ENCODE results near the gene CAV1. TPM values are rescaled to one million over a fixed set of nuclear protein-coding genes. Genes with fewer than 3 reads are reported as not detected.

CAV1 gene
- polyA plus RNA-seq, 1 donor (not counting 4 experiments of a cell fraction or from before 2014, with no cell fraction given): 2,905 TPM

- H3K9ac ChIP-seq (ENCODE audit: control insufficient read depth, extremely low read depth, insufficient read depth, low read length): no peak overlapping the region
- no peaks in the 10 kb centered on the region for H3K27me3 ChIP-seq (ENCODE audit: control insufficient read depth, extremely low read depth, insufficient read depth, low read length)
- H3K4me3 ChIP-seq (ENCODE audit: control insufficient read depth in 2 of 3, extremely low read depth in 1 of 3, insufficient read depth in 2 of 3, low read depth in 1 of 3, low read length in 3 of 3): no peak overlapping the region
- H3K4me2 ChIP-seq (ENCODE audit: control insufficient read depth, extremely low read depth, insufficient read depth, low read depth, low read length): no peak overlapping the region
- H3K4me1 ChIP-seq (ENCODE audit: control insufficient read depth, extremely low read depth, insufficient read depth, low read length): peaks cover 48% of the 10 kb centered on the region
- H3K36me3 ChIP-seq (ENCODE audit: control insufficient read depth in 2 of 2, extremely low read depth in 1 of 2, insufficient read depth in 2 of 2, low read length in 2 of 2): peaks cover 34 to 58% of the 10 kb centered on the region in 2 experiments
- H2AFZ ChIP-seq (ENCODE audit: control insufficient read depth, low read length): no peak overlapping the region
- DNase-seq (ENCODE audit: low read depth, low spot score) (no peak), FAIRE-seq (no peak)
- no peaks in the 10 kb centered on the region for H3K9me3 ChIP-seq (ENCODE audit: control insufficient read depth, low read depth, low read length)
- no peak for TF ChIP-seq EZH2 (IDR thresholded peaks at IDR 0.05; ENCODE audit: low read length)
- TF ChIP-seq CTCF (optimal IDR thresholded peaks at IDR 0.05 in 1 of 3, IDR thresholded peaks at IDR 0.05 in 1 of 3, conservative IDR thresholded peaks at IDR 0.05 in 1 of 3; ENCODE audit: extremely low read depth in 1 of 3, insufficient read depth in 2 of 3, low read length in 3 of 3): no peak
- H4K20me1 ChIP-seq (ENCODE audit: control insufficient read depth, extremely low read depth, insufficient read depth, low read length): peaks cover 36% of the 10 kb centered on the region
- H3K79me2 ChIP-seq (ENCODE audit: control insufficient read depth, insufficient read depth, low read length): peaks cover 90% of the 10 kb centered on the region
- H3K27ac ChIP-seq (ENCODE audit: control insufficient read depth, insufficient read depth, low read length): no peak overlapping the region
- peaks cover 4% of the 10 kb centered on the region for H3K9me1 ChIP-seq (ENCODE audit: control insufficient read depth, extremely low read depth, insufficient read depth, low read length)
- dilution Hi-C loops (cut with MboI; ENCODE audit: extremely low pct_ligation_motif_present, low sequenced_read_pairs): no loop called here
These were observed 7.4 kb downstream of the CAV1 start for GRCh38 chr7:116532102-116532688.

- Histone ChIP-seq H3K9ac (ENCODE audit: control insufficient read depth, extremely low read depth, insufficient read depth, low read length) (no peak overlapping the region), H3K9me3 (ENCODE audit: control insufficient read depth, low read depth, low read length) (no peaks in the 10 kb centered on the region), H3K4me2 (ENCODE audit: control insufficient read depth, extremely low read depth, insufficient read depth, low read depth, low read length) (no peak overlapping the region), H3K9me1 (ENCODE audit: control insufficient read depth, extremely low read depth, insufficient read depth, low read length) (peaks cover 4% of the 10 kb centered on the region), H3K27ac (ENCODE audit: control insufficient read depth, insufficient read depth, low read length) (no peak overlapping the region), H3K27me3 (ENCODE audit: control insufficient read depth, extremely low read depth, insufficient read depth, low read length) (no peaks in the 10 kb centered on the region), H2AFZ (ENCODE audit: control insufficient read depth, low read length) (no peak overlapping the region), H3K4me1 (ENCODE audit: control insufficient read depth, extremely low read depth, insufficient read depth, low read length) (peaks cover 29% of the 10 kb centered on the region), H3K36me3 (ENCODE audit: control insufficient read depth in 2 of 2, extremely low read depth in 1 of 2, insufficient read depth in 2 of 2, low read length in 2 of 2) (peaks cover 33 to 75% of the 10 kb centered on the region in 2 experiments), H3K4me3 (ENCODE audit: control insufficient read depth in 2 of 3, extremely low read depth in 1 of 3, insufficient read depth in 2 of 3, low read depth in 1 of 3, low read length in 3 of 3) (no peak overlapping the region), H4K20me1 (ENCODE audit: control insufficient read depth, extremely low read depth, insufficient read depth, low read length) (peaks cover 52% of the 10 kb centered on the region), H3K79me2 (ENCODE audit: control insufficient read depth, insufficient read depth, low read length) (peaks cover 89% of the 10 kb centered on the region)
- DNase-seq (ENCODE audit: low read depth, low spot score): no peak
- dilution Hi-C loops (cut with MboI; ENCODE audit: extremely low pct_ligation_motif_present, low sequenced_read_pairs): no loop called here
- TF ChIP-seq EZH2 (IDR thresholded peaks at IDR 0.05; ENCODE audit: low read length) (no peak), CTCF (optimal IDR thresholded peaks at IDR 0.05 in 1 of 3, IDR thresholded peaks at IDR 0.05 in 1 of 3, conservative IDR thresholded peaks at IDR 0.05 in 1 of 3; ENCODE audit: extremely low read depth in 1 of 3, insufficient read depth in 2 of 3, low read length in 3 of 3) (no peak)
- FAIRE-seq: no peak
These were observed 10.0 kb downstream of the CAV1 start for GRCh38 chr7:116534790-116535189.
